Testis (tissue), 2 donors: ENCODE results near the gene CORO2B.

Experiments
- CTCF ChIP-seq, 3 experiments: fragments of 450-650 bp in 2 of 3; fragments of 200-600 bp in 1 of 3; sonication (generic) in 1 of 3; IDR thresholded peaks; one replicate each; pipeline ENCODE4 v1.5.1; 2016 to 2019; ENCODE audit warnings: antibody characterized with exemption in 3 of 3, mild to moderate bottlenecking in 2 of 3, moderate library complexity in 1 of 3
- POLR2A ChIP-seq: fragments of 450-650 bp; IDR thresholded peaks from one replicate; pipeline ENCODE4 v1.6.1; 2017; ENCODE audit warnings: antibody characterized with exemption, mild to moderate bottlenecking, moderate library complexity

GRCh38 chr15:68642491-68642845 lies 63.7 kb downstream of the CORO2B start:
- TF ChIP-seq POLR2A (no peak), CTCF (IDR thresholded peaks at IDR 0.05) (no peak)
